Heart left ventricle (tissue), 16 donors: ENCODE results near the gene CYB561A3. TPM values are rescaled to one million over a fixed set of nuclear protein-coding genes. Genes with fewer than 3 reads are reported as not detected.

Experiments used
- ATAC-seq, 4 donors: fragments of 200-7000 bp; cut with Tn5 transposase; one replicate each; pipeline ENCODE4 v1.9.1; 2020 to 2022; ENCODE audit warnings: moderate library complexity in 4 of 4, mild to moderate bottlenecking in 3 of 4, moderate number of reproducible peaks in 1 of 4
- DNase-seq, 5 donors: peaks; one replicate each; pipeline ENCODE4 v3.0.0-alpha.2; 2020
- H3K27ac ChIP-seq, 12 donors: fragments of 200-600 bp; sonication (generic) in 4 of 12; one replicate each; pipeline versions ENCODE4 v1.5.0 to v1.8.0; 2016 to 2022; ENCODE audit warnings: mild to moderate bottlenecking in 2 of 12
- H3K27me3 ChIP-seq, 9 donors: fragments of 200-600 bp; sonication (generic) in 2 of 9; one replicate each; pipeline versions ENCODE4 v1.5.1 to v1.8.0; 2016 to 2022; ENCODE audit warnings: mild to moderate bottlenecking in 3 of 9
- H3K36me3 ChIP-seq, 9 donors: fragments of 200-600 bp; sonication (generic) in 2 of 9; one replicate each; pipeline versions ENCODE4 v1.5.0 to v1.8.0; 2018 to 2022; ENCODE audit warnings: mild to moderate bottlenecking in 2 of 9
- H3K4me1 ChIP-seq, 12 donors: fragments of 200-600 bp; sonication (generic) in 4 of 12; one replicate each; pipeline versions ENCODE4 v1.5.0 to v1.8.0; 2016 to 2022; ENCODE audit warnings: mild to moderate bottlenecking in 3 of 12
- H3K4me3 ChIP-seq, 12 donors: fragments of 200-600 bp; sonication (generic) in 4 of 12; one replicate each; pipeline versions ENCODE4 v1.5.0 to v1.8.0; 2017 to 2022; ENCODE audit warnings: mild to moderate bottlenecking in 9 of 12, moderate library complexity in 4 of 12
- H3K9me3 ChIP-seq, 12 donors: fragments of 200-600 bp; sonication (generic) in 4 of 12; one replicate each; pipeline versions ENCODE4 v1.5.0 to v1.8.0; 2016 to 2022; ENCODE audit warnings: mild to moderate bottlenecking in 1 of 12
- CTCF ChIP-seq, 12 donors: fragments of 200-600 bp; sonication (generic) in 4 of 12; IDR thresholded peaks; one replicate each; pipeline versions ENCODE4 v1.5.0 to v1.8.0; 2018 to 2022; ENCODE audit warnings: antibody characterized with exemption in 12 of 12, mild to moderate bottlenecking in 5 of 12
- POLR2A ChIP-seq, 2 donors: fragments of 450-650 bp; IDR thresholded peaks; one replicate each; pipeline ENCODE4 v1.6.1; 2017; ENCODE audit warnings: antibody characterized with exemption in 2 of 2, mild to moderate bottlenecking in 2 of 2, moderate library complexity in 2 of 2
- WGBS, 4 donors: extraction: QIAGEN DNeasy Blood & Tissue Kit in 2 of 4; methylation state at CpG; one replicate each; pipeline versions ENCODE4 v1.1.5 to v1.1.7; 2013 to 2018; 5-methylcytosine and 5-hydroxymethylcytosine counted together
- intact Hi-C, 10 donors: fragments of 100-400 bp; cut with DNase I; formaldehyde crosslinking; loops; one replicate each; pipeline versions ENCODE4 v1.11.1 to v1.14.2; 2022
- polyA plus RNA-seq, 2 donors: library from polyadenylated mRNA; stranded (reverse); fragments of 200-250 nt; gene quantifications; one replicate each; pipeline ENCODE4 v1.2.3, GENCODE V29; 2013
- total RNA-seq, 9 donors: library from RNA; depleted of rRNA in 2 of 9; stranded (reverse); fragments of >200 nt in 2 of 9; fragmentation: NEBNext Ultra II Directional in 3 of 9; extraction: Animal tissue kit (Norgen Biotek cat#: 25700) in 3 of 9; gene quantifications; one replicate each; pipeline versions ENCODE4 v1.1.0 to v1.2.4, GENCODE V29; 2016 to 2023
- donor health status: ischemic (EF 13 %, LVEDD 7.1; RV severe dilation, severe dysfunction).
- donor health status: healthy with polysubstance abuse.
- donor health status: DM: no; HTN: yes; CAD: no.
- donor health status: DM: no; HTN: no; CAD: no.
- donor health status: ischemic (EF 25% LVEDD 6.9; RV normal size, moderate dysfunction).
- donor health status: ischemic (EF 25% LVEDD 5.7; RV mildly dilated, moderate dysfunction).
- donor health status: healthy.
- donor health status: DM: yes; HTN: yes; CAD: no.
- donor health status: ischemic (EF 35%, LVEDD 5.7; RV mildly dilated, moderate dysfunction).
- donor health status: nonischemic (EF 11% LVEDD 7.7; RV severe dilation, severe dysfunction).
- donor health status: DM: yes; HTN: yes; CAD: no.
- donor health status: PGD.
- donor health status: ischemic (EF 29% LVEDD 5.4; RV normal size, mild dysfunction).
- donor health status: nonischemic (EF 23%, LVEDD 6.1; RV moderate dilation, normal function).

CYB561A3 gene
- total and polyA plus RNA-seq, 11 donors, result 6.7 to 23.9 (median 11.9) TPM

GRCh38 chr11:61372659-61373420 is 11.2 kb upstream of the CYB561A3 start:
- 82 to 94% (median 92%) methylated on average over 8 of the region's 8 CpGs for WGBS, 4 donors
- Histone ChIP-seq H3K4me1 (peaks cover 0 to 13% (median 0%) of the 10 kb centered on the region in 12 donors), H3K9me3 (no peaks in the 10 kb centered on the region), H3K27ac (no peak overlapping the region), H3K4me3 (no peak overlapping the region), H3K36me3 (peaks cover 0 to 54% (median 47%) of the 10 kb centered on the region in 9 donors), H3K27me3 (no peaks in the 10 kb centered on the region)
- TF ChIP-seq CTCF (IDR thresholded peaks at IDR 0.05) (no peak), POLR2A (IDR thresholded peaks at IDR 0.05) (no peak)
- intact Hi-C loops, result no loop called here
- ATAC-seq (no peak), DNase-seq (no peak)

GRCh38 chr11:61370349-61371005 is 8.8 kb upstream of the CYB561A3 start:
- Histone ChIP-seq H3K4me3 (no peak overlapping the region), H3K9me3 (no peaks in the 10 kb centered on the region), H3K36me3 (peaks cover 0 to 66% (median 60%) of the 10 kb centered on the region in 9 donors), H3K27ac (peak overlapping the region in 3 of 12 donors; percentile 1 to 49 (median 7)), H3K4me1 (peaks cover 0 to 13% (median 0%) of the 10 kb centered on the region in 12 donors), H3K27me3 (no peaks in the 10 kb centered on the region)
- ATAC-seq (no peak), DNase-seq (no peak)
- 89 to 95% (median 92%) methylated on average over 8 of the region's 8 CpGs for WGBS, 4 donors
- intact Hi-C loops, result no loop called here
- TF ChIP-seq CTCF (IDR thresholded peaks at IDR 0.05) (no peak), POLR2A (IDR thresholded peaks at IDR 0.05) (no peak)

GRCh38 chr11:61369372-61370348 is 8.0 kb upstream of the CYB561A3 start:
- intact Hi-C loops, result loop anchor here in 1 of 10 donors (5.0 kb wide), 1 partner anchor 58 kb away; the partner anchor contains the start of gene CPSF7
- ATAC-seq (peak; percentile 63 to 95 (median 87)), DNase-seq (peak; percentile 36 to 78 (median 70))
- Histone ChIP-seq H3K36me3 (peaks cover 0 to 73% (median 61%) of the 10 kb centered on the region in 9 donors), H3K27me3 (no peaks in the 10 kb centered on the region), H3K9me3 (no peaks in the 10 kb centered on the region), H3K4me3 (no peak overlapping the region), H3K4me1 (peaks cover 0 to 13% (median 0%) of the 10 kb centered on the region in 12 donors), H3K27ac (peak overlapping the region in 7 of 12 donors; percentile 7 to 60 (median 41))
- TF ChIP-seq POLR2A (IDR thresholded peaks at IDR 0.05) (no peak), CTCF (IDR thresholded peaks at IDR 0.05) (no peak)
- WGBS, 4 donors, result 72 to 90% (median 86%) methylated on average over 9 of the region's 9 CpGs
